T-helper 22 cell (primary cell): ENCODE data around the gene SEC11A.
"Not testable (repeated sequence)": the region's sequence is repeated elsewhere in the genome, so short reads cannot be mapped to it uniquely, and the experiment has no call there.

ENCODE experiments used
- DNase-seq: peaks from one replicate; pipeline ENCODE4 v3.0.0-alpha.2; 2020; ENCODE audit warnings: low read depth

SEC11A gene

DNA sequence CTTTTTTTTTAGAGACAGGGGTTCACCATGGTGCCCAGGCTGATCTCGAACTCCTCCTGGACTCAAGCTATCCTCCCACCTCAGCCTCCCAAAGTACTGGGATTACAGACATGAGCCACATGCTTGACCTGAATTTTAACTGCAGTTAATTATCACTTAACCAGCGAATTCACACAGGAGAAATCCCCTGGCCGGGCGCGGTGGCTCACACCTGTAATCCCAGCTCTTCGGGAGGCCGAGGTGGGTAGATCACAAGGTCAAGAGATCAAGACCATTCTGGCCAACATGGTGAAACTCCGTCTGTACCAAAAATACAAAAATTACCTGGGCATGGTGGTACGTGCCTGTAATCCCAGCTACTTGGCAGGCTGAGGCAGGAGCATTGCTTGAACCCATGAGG lies 74.1 kb downstream of the SEC11A start:
- not testable (repeated sequence) for DNase-seq

DNA sequence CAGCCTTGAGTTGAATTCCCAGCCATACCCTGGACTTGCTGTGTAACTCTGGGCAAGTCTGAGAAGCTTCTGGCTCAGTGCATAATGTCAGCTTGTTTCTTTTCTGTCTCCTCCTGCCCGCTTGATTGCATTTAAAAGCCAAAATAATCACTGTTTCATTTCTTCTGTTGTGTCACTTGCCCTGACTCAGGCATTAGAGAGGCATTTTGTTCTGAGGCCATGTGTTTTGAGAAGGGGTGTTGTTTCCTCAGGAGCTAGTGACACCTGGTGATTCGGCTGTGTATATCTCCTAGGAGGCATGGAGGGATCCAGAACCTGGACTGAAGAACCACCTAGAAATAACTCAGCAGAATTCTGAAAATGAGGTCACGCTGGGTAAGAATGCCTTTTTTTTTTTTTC lies 77.8 kb downstream of the SEC11A start:
- no peak for DNase-seq

DNA sequence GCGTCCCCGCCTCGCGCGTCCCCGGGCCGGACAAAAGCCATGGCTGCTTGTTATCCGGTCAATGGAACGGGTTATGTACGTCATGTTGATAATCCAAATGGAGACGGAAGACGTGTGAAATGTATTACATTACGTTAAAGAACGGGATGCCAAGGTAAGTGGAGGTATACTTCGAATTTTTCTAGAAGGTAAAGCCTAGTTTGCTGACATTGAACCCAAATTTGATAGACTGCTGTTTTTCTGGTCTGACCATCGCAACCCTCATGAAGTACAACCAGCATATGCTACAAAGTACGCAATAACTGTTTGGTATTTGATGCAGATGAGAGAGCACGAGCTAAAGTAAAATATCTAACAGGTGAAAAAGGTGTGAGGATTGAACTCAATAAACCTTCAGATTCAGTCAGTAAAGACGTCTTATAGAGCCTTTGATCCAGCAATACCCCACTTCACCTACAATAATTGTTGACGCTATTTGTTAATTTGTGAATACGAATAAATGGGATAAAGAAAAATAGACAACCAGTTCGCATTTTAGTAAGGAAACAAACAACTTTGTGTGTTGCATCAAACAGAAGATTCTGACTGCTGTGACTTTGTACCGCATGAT lies 81.6 kb downstream of the SEC11A start:
- no peak for DNase-seq

DNA sequence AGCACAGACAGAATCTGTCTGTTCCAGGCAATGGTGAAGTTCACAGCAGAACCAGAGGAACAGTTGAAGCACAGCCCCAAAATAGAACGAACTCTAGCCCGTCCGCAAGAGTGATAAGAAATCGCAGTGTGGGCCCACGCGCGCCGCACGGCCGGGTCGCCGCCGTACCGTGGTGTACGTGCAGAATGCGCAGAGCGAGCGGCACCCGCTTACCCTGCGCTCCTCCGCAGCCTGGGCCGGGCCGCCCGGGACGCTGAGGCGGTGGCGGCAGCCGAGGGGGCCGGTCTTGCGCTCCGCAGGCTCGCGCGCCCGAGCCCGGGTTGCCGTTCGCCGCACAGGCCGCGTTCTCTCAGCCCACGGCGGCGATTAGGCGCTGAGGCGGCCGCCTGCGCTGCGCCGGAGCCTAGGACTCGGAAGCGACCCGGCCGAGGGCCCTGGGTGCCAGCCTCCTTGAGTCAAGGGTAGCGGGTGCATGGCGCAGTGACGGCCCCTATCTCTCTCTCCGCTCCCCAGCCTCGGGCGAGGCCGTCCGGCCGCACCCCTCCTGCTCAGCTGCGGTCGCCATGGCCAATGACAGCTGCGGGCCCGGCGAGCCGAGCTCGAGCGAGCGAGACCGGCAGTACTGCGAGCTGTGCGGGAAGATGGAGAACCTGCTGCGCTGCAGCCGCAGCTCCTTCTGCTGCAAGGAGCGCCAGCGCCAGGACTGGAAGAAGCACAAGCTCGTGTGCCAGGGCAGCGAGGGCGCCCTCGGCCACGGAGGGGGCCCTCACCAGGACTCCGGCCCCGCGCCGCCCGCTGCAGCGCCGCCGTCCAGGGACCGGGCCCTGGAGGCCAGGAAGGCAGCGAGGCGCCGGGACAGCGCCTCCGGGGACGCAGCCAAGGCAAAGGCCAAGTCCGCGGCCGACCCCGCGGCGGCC lies 82.4 kb downstream of the SEC11A start:
- DNase-seq = peak; percentile 48

DNA sequence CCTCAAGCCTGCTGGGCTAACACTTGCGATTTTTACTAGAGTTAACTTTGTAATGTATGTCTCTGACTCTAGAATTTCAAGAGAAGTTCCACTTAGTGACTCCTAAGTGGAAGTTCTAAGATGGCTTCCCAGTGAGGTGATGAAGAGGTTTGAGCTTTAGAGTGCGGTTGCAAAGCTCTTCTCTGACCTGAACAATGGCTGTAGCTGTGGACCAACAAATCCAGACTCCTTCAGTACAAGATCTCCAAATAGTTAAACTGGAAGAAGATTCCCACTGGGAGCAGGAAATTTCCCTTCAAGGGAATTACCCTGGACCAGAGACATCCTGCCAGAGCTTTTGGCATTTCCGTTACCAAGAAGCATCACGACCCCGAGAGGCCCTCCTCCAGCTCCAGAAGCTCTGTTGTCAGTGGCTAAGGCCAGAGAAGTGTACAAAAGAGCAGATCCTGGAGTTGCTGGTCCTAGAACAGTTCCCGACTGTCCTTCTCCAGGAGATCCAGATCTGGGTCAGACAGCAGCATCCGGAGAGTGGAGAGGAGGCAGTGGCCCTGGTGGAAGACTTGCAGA lies 84.2 kb downstream of the SEC11A start:
- DNase-seq = no peak

DNA sequence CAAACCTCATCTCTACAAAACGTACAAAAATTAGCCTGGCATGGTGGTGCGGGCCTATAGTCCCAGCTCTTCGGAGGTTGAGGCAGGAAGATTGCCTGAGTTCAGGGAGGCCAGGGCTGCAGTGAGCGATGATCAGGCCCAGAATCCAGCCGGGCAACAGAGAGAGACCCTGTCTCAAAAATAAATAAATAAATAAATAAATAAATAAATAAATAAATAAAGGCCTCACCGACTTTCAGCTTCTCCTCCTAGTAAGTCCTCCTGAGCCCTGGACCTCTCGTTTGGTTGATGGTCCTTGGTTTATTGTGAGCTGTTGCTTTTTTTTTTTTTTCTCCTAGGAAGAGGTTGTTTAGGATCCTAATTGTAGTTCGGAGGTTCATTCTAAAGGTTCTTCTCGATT lies 86.9 kb downstream of the SEC11A start:
- no peak for DNase-seq

DNA sequence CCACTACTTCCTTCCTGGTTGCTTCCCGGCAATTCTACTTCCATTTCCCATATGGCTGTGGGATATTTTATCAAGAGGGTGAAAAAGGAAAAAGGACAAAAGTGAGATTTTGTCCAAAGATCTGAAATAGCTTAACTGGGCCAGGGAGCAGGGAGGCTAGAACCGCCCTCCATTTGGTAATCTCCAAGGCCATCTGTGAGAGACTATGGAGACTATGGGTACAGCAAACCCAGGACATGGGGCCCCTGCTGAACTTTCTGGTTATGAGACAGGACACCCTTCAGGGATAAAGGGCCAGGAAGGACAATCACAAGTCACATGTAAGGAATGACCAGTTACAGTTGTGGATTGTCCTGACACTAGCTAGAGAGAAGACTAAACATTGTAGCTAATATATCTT lies 90.8 kb downstream of the SEC11A start:
- DNase-seq = no peak

DNA sequence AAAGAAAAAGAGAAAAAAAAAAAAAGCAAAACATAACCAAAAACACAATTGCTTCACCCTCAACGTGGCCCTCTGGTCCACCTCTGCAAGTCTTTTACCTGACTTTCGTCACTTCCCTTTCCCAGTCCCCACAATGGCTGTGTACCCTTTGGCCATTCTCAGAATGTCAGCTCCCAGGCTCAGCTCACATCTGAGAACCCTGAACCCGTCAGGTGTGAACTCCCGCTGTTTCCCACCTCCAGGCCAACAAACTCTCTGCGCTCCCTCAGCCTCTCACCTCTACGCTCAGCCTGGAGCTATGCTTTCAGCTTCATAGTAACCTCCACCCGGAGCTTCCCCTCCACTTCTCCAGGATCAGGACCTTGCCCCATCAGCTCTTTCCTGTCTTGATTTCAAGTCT lies 91.6 kb downstream of the SEC11A start:
- DNase-seq = no peak

DNA sequence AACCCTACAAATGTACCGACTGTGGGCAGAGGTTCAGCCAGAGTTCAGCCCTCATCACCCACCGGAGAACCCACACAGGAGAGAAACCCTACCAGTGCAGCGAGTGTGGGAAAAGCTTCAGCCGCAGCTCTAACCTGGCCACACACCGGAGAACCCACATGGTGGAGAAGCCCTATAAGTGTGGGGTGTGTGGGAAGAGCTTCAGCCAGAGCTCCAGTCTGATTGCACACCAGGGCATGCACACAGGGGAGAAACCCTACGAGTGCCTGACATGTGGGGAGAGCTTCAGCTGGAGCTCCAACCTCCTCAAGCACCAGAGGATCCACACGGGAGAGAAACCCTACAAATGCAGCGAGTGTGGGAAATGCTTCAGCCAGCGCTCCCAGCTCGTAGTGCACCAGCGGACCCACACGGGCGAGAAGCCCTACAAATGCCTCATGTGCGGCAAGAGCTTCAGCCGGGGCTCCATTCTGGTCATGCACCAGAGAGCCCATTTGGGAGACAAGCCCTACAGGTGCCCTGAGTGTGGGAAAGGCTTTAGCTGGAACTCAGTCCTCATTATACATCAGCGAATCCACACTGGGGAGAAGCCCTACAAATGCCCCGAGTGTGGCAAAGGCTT lies 94.5 kb downstream of the SEC11A start:
- no peak for DNase-seq

DNA sequence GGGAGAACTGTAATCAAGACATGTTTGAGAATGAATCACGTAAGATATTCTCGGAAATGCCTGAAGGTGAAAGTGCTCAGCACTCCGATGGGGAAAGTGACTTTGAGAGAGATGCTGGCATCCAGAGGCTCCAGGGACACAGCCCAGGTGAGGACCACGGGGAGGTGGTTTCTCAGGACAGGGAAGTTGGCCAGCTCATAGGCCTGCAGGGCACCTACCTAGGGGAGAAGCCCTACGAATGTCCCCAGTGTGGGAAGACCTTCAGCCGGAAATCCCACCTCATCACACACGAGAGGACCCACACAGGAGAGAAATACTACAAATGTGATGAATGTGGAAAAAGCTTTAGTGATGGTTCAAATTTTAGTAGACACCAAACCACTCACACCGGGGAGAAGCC lies 95.3 kb downstream of the SEC11A start:
- no peak for DNase-seq
